PFSK-1 (cell line): ENCODE data around the gene DGKH.

Source experiments
- FOXP2 ChIP-seq: optimal IDR thresholded peaks from 2 replicates; pipeline ENCODE3; 2011; ENCODE audit warnings: borderline replicate concordance, control low read depth, inconsistent platforms; ENCODE audit not compliant: insufficient read depth; ENCODE audit errors: extremely low read length, extremely low read depth
- POLR2AphosphoS5 ChIP-seq: IDR thresholded peaks from 2 replicates; pipeline ENCODE4 v1.6.1; 2012; ENCODE audit warnings: low read depth, mild to moderate bottlenecking, control low read depth, low read length, moderate library complexity
- TAF1 ChIP-seq: IDR thresholded peaks from 2 replicates; pipeline ENCODE4 v1.6.1; 2012; ENCODE audit warnings: low read length, control low read depth, borderline replicate concordance; ENCODE audit not compliant: insufficient read depth

DNA sequence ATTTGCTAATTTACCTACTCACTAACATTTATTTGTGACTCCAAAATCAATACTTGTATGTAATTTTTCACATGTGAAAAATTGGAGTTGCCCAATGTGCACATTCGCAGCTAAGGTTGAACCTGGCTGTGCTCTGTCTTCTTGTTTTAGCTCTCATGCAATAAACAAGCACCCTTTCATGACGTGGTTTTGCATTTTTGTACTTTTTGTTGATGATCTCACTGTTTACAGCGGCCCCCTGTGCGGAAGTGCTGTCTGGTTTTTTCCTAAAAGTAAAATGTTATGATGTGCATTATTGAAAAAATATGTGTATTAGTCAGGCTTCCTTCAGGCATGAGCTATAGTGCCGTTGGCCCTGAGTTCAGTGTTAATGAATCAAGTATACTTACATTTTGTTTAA is 18.1 kb downstream of the DGKH start:
- TF ChIP-seq TAF1 (no peak), FOXP2 (no peak), POLR2AphosphoS5 (no peak)
